NCI-H128 (cell line): Measurements from ENCODE around the gene SP2.

Experiments
- DNase-seq: peaks from one replicate; lab custom pipeline; 2025; ENCODE audit not compliant: unreplicated experiment; lab: John Stamatoyannopoulos, UW

SP2 gene

GRCh38 chr17:47948706-47949196 lies 52.7 kb downstream of the SP2 start:
- DNase-seq: no peak

- peak; percentile 61 for DNase-seq
Measured at GRCh38 chr17:47949197-47949759, 53.2 kb downstream of the SP2 start.

GRCh38 chr17:47949946-47950345 lies 53.9 kb downstream of the SP2 start:
- DNase-seq: no peak

- no peak for DNase-seq
Measured at GRCh38 chr17:47950448-47950847, 54.4 kb downstream of the SP2 start.

- no peak for DNase-seq
Measured at GRCh38 chr17:47952171-47953021, 56.4 kb downstream of the SP2 start.

GRCh38 chr17:47953909-47954308 lies 57.9 kb downstream of the SP2 start:
- no peak for DNase-seq

- DNase-seq: no peak
Measured at GRCh38 chr17:47955497-47956461, 59.7 kb downstream of the SP2 start.

- no peak for DNase-seq
Measured at GRCh38 chr17:47956791-47957590, 61.0 kb downstream of the SP2 start.

- peak; percentile 63 for DNase-seq
Measured at GRCh38 chr17:47957591-47958490, 61.8 kb downstream of the SP2 start, which contains the start of gene PRR15L. Gene PRR15L, minus strand, starts transcription at chr17:47957883. Its CDS starts 4,649 bp downstream, at chr17:47953234.

- no peak for DNase-seq
Measured at GRCh38 chr17:47959825-47960655, 64.0 kb downstream of the SP2 start.

GRCh38 chr17:47961406-47961805 lies 65.4 kb downstream of the SP2 start:
- no peak for DNase-seq

GRCh38 chr17:47962901-47963300 lies 66.9 kb downstream of the SP2 start:
- no peak for DNase-seq

GRCh38 chr17:47964856-47965255 lies 68.8 kb downstream of the SP2 start:
- no peak for DNase-seq

- no peak for DNase-seq
Measured at GRCh38 chr17:47966079-47966519, 70.1 kb downstream of the SP2 start.

- no peak for DNase-seq
Measured at GRCh38 chr17:47967607-47968252, 71.7 kb downstream of the SP2 start.

- no peak for DNase-seq
Measured at GRCh38 chr17:47968836-47969235, 72.8 kb downstream of the SP2 start.

- no peak for DNase-seq
Measured at GRCh38 chr17:47969930-47970724, 74.1 kb downstream of the SP2 start.
